ENCODE measurements around the gene FUZ. TPM values are rescaled to one million over a fixed set of nuclear protein-coding genes. Genes with fewer than 3 reads are reported as not detected.

FUZ gene
- total RNA-seq, 1 experiment from 2014 or later, result 13.9 TPM

- no peak for TF ChIP-seq POLR2AphosphoS5 (IDR thresholded peaks at IDR 0.05; ENCODE audit: low read depth, low read length)
- TF ChIP-seq TCF7L2 (IDR thresholded peaks at IDR 0.05; ENCODE audit: low read depth, low read length), result no peak
- ChIA-PET CTCF (no interaction called here), POLR2A (interaction anchor here (0.6 kb wide), 1 partner anchor 130 kb away, joined by 7 read pairs; no protein-coding TSS in a partner anchor)
- Histone ChIP-seq H3K4me1 (ENCODE audit: control insufficient read depth, insufficient read depth, low read length) (peaks cover 14% of the 10 kb centered on the region), H3K27ac (ENCODE audit: low read length) (peak overlapping the region; percentile 85), H3K36me3 (ENCODE audit: control insufficient read depth, insufficient read depth, low read length) (peaks cover 6% of the 10 kb centered on the region; the same call in 1 of the 2 replicates), H3K4me3 (ENCODE audit: low read depth in 2 of 2, low read length in 2 of 2) (peak overlapping the region; percentile 63 to 89), H3K9me3 (ENCODE audit: control insufficient read depth, insufficient read depth, low read depth, low read length) (no peaks in the 10 kb centered on the region), H3K27me3 (ENCODE audit: control insufficient read depth, insufficient read depth, low read length) (no peaks in the 10 kb centered on the region)
- TSS peak; percentile 87 for BruUV-seq (replicated peaks)
- no peak for ATAC-seq
- in situ Hi-C loops (cut with HindIII; ENCODE audit: low pct_unique_long_range_greater_than_20kb, low sequenced_read_pairs) (no loop called here), intact Hi-C loops (cut with micrococcal nuclease; ENCODE audit: unreplicated experiment) (no loop called here)
- DNase-seq (ENCODE audit: low read depth, low spot score), result no peak
These were observed 45.0 kb downstream of the FUZ start for GRCh38 chr19:49767967-49768581.

- POLR2A ChIA-PET, result interaction anchor here (0.6 kb wide), 1 partner anchor 130 kb away, joined by 7 read pairs; no protein-coding TSS in a partner anchor
- H3K4me3 ChIP-seq (ENCODE audit: low read depth in 2 of 2, low read length in 2 of 2), result peak overlapping the region; percentile 63 to 89
- peak overlapping the region; percentile 85 for H3K27ac ChIP-seq (ENCODE audit: low read length)
- no peak for ATAC-seq
- H3K36me3 ChIP-seq (ENCODE audit: control insufficient read depth, insufficient read depth, low read length), result peaks cover 6% of the 10 kb centered on the region; the same call in 1 of the 2 replicates
- no peaks in the 10 kb centered on the region for H3K27me3 ChIP-seq (ENCODE audit: control insufficient read depth, insufficient read depth, low read length)
- in situ Hi-C loops (cut with HindIII; ENCODE audit: low pct_unique_long_range_greater_than_20kb, low sequenced_read_pairs), result no loop called here
- intact Hi-C loops (cut with micrococcal nuclease; ENCODE audit: unreplicated experiment), result no loop called here
- DNase-seq (ENCODE audit: low read depth, low spot score), result no peak
- H3K4me1 ChIP-seq (ENCODE audit: control insufficient read depth, insufficient read depth, low read length), result peaks cover 14% of the 10 kb centered on the region
- TF ChIP-seq SIN3A (IDR thresholded peaks at IDR 0.05; ENCODE audit: borderline replicate concordance, insufficient read depth, low read depth, low read length), result no peak
- TF ChIP-seq POLR2AphosphoS5 (IDR thresholded peaks at IDR 0.05; ENCODE audit: low read depth, low read length), result no peak
- TF ChIP-seq, protein P1, sequence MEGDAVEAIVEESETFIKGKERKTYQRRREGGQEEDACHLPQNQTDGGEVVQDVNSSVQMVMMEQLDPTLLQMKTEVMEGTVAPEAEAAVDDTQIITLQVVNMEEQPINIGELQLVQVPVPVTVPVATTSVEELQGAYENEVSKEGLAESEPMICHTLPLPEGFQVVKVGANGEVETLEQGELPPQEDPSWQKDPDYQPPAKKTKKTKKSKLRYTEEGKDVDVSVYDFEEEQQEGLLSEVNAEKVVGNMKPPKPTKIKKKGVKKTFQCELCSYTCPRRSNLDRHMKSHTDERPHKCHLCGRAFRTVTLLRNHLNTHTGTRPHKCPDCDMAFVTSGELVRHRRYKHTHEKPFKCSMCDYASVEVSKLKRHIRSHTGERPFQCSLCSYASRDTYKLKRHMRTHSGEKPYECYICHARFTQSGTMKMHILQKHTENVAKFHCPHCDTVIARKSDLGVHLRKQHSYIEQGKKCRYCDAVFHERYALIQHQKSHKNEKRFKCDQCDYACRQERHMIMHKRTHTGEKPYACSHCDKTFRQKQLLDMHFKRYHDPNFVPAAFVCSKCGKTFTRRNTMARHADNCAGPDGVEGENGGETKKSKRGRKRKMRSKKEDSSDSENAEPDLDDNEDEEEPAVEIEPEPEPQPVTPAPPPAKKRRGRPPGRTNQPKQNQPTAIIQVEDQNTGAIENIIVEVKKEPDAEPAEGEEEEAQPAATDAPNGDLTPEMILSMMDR (IDR thresholded peaks at IDR 0.05), result no peak
- TF ChIP-seq, protein P2, sequence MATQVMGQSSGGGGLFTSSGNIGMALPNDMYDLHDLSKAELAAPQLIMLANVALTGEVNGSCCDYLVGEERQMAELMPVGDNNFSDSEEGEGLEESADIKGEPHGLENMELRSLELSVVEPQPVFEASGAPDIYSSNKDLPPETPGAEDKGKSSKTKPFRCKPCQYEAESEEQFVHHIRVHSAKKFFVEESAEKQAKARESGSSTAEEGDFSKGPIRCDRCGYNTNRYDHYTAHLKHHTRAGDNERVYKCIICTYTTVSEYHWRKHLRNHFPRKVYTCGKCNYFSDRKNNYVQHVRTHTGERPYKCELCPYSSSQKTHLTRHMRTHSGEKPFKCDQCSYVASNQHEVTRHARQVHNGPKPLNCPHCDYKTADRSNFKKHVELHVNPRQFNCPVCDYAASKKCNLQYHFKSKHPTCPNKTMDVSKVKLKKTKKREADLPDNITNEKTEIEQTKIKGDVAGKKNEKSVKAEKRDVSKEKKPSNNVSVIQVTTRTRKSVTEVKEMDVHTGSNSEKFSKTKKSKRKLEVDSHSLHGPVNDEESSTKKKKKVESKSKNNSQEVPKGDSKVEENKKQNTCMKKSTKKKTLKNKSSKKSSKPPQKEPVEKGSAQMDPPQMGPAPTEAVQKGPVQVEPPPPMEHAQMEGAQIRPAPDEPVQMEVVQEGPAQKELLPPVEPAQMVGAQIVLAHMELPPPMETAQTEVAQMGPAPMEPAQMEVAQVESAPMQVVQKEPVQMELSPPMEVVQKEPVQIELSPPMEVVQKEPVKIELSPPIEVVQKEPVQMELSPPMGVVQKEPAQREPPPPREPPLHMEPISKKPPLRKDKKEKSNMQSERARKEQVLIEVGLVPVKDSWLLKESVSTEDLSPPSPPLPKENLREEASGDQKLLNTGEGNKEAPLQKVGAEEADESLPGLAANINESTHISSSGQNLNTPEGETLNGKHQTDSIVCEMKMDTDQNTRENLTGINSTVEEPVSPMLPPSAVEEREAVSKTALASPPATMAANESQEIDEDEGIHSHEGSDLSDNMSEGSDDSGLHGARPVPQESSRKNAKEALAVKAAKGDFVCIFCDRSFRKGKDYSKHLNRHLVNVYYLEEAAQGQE (IDR thresholded peaks at IDR 0.05; ENCODE audit: insufficient read depth in 1 of 2, low read depth in 2 of 2, low read length in 1 of 2), result no peak
- TF ChIP-seq TCF7L2 (IDR thresholded peaks at IDR 0.05; ENCODE audit: low read depth, low read length), result no peak
- H3K9me3 ChIP-seq (ENCODE audit: control insufficient read depth, insufficient read depth, low read depth, low read length), result no peaks in the 10 kb centered on the region
- no TSS peak for BruUV-seq (replicated peaks)
- CTCF ChIA-PET, result no interaction called here
These were observed 45.7 kb downstream of the FUZ start for GRCh38 chr19:49767381-49767780.

- in situ Hi-C loops (cut with HindIII; ENCODE audit: low pct_unique_long_range_greater_than_20kb, low sequenced_read_pairs) (no loop called here), intact Hi-C loops (cut with micrococcal nuclease; ENCODE audit: unreplicated experiment) (no loop called here)
- TF ChIP-seq, protein P2 (IDR thresholded peaks at IDR 0.05; ENCODE audit: insufficient read depth in 1 of 2, low read depth in 2 of 2, low read length in 1 of 2), result no peak
- TF ChIP-seq POLR2AphosphoS5 (IDR thresholded peaks at IDR 0.05; ENCODE audit: low read depth, low read length) (no peak), SIN3A (IDR thresholded peaks at IDR 0.05; ENCODE audit: borderline replicate concordance, insufficient read depth, low read depth, low read length) (no peak), TCF7L2 (IDR thresholded peaks at IDR 0.05; ENCODE audit: low read depth, low read length) (no peak)
- TF ChIP-seq, protein P1 (IDR thresholded peaks at IDR 0.05), result no peak
- H3K9me3 ChIP-seq (ENCODE audit: control insufficient read depth, insufficient read depth, low read depth, low read length), result no peaks in the 10 kb centered on the region
- ChIA-PET POLR2A (interaction anchor here (0.5 kb wide), 1 partner anchor 345 kb away, joined by 3 read pairs; no protein-coding TSS in a partner anchor), CTCF (no interaction called here)
- peaks cover 14% of the 10 kb centered on the region for H3K4me1 ChIP-seq (ENCODE audit: control insufficient read depth, insufficient read depth, low read length)
- no peak for ATAC-seq
- H3K27ac ChIP-seq (ENCODE audit: low read length), result peak within 1 kb of the TSS; percentile 98
- no TSS peak for BruUV-seq (replicated peaks)
- no peak for DNase-seq (ENCODE audit: low read depth, low spot score)
- H3K27me3 ChIP-seq (ENCODE audit: control insufficient read depth, insufficient read depth, low read length), result no peaks in the 10 kb centered on the region
- H3K4me3 ChIP-seq (ENCODE audit: low read depth in 2 of 2, low read length in 2 of 2), result peak within 1 kb of the TSS; percentile 63 to 89
- H3K36me3 ChIP-seq (ENCODE audit: control insufficient read depth, insufficient read depth, low read length), result peaks cover 6% of the 10 kb centered on the region; the same call in 1 of the 2 replicates
These were observed 46.2 kb downstream of the FUZ start, which contains the start of gene AP2A1 for GRCh38 chr19:49766930-49767299. AP2A1 (plus strand) TSS chr19:49767001; CDS start chr19:49767134, 133 bp downstream.
